HG03520 (cell line): ENCODE results near the gene PDZD2.

ENCODE experiments used
- ATAC-seq: cut with Tn5 transposase; IDR thresholded peaks from one replicate; pipeline ENCODE4 v1.9.1; 2021; ENCODE audit warnings: mild to moderate bottlenecking, moderate library complexity; ENCODE audit not compliant: unreplicated experiment

The PDZD2 gene

DNA sequence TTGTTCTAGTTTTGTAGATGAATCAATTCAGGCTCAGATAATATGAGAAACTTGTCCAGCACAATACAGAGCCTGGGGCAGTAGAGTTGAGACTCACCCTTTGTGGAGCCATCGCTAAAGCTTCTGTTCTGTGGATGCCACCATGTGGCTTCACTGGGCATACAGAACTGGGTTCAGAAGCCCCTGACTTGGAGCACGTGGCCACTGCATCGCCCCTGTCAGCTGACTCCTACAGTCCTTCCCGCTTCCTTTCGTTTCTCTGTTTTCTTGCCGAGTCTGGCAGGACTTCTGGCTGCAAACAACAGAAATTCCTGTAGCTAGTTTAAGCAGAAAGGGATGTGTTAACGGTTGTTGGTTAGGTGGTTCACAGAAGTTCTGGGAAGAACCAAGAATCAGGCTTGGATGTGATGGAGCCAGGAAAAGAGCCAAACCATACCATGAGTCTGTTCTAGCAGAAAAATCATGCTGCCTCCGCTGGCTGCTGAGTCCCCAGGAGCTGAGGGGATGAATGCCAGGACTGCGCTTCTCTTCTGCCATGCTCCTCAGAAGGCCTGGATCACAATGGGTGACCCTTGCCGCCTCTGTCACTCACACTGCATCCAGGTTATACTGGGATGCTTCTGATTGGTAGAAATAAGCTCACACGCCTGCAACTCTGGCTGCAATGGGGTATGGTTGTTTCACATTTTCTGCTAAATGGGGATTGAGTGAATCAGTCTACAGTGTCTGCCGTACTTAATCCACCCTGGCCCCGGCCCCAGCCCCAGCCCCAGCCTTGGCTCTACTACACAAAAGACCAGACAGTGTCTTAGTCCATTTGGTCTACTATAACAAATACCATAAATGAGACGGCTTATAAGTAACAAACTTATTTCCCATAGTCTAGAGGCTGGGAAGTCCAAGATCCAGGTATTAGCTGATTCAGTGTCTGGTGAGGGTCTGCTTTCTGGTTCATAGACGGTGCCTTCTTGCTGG lies 272.6 kb downstream of the PDZD2 start:
- no peak for ATAC-seq

GRCh38 chr5:31913808-31914207 lies 274.9 kb downstream of the PDZD2 start:
- ATAC-seq, result no peak

GRCh38 chr5:31916327-31916726 lies 277.4 kb downstream of the PDZD2 start:
- ATAC-seq, result no peak

GRCh38 chr5:31918739-31919138 lies 279.8 kb downstream of the PDZD2 start:
- ATAC-seq, result no peak

DNA sequence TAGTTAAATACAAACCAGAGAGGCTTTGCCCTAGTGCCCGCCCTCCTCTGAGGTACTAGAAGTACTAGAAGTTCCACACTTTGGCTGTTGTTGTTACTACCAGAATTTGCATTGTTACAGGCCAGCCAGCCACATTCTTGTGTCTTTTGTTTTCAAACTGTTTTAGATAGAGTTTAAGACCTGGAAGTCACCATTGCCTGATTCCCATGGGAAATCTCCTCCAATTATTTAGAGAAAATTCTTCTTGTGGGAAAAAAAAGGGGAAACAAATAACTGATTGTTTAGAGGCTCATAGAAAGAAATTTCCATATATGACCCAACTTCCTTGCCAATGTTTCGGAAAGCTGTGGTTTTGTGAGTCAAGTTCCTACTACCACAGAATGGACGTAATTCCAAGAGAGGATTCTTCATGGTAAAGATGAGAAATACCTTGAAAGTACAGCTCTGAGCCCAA lies 282.9 kb downstream of the PDZD2 start:
- ATAC-seq, result no peak

GRCh38 chr5:31924005-31924404 lies 285.1 kb downstream of the PDZD2 start:
- no peak for ATAC-seq

- no peak for ATAC-seq
Observed at GRCh38 chr5:31931874-31932273, 292.9 kb downstream of the PDZD2 start.

GRCh38 chr5:31934156-31934555 lies 295.2 kb downstream of the PDZD2 start:
- ATAC-seq, result no peak

DNA sequence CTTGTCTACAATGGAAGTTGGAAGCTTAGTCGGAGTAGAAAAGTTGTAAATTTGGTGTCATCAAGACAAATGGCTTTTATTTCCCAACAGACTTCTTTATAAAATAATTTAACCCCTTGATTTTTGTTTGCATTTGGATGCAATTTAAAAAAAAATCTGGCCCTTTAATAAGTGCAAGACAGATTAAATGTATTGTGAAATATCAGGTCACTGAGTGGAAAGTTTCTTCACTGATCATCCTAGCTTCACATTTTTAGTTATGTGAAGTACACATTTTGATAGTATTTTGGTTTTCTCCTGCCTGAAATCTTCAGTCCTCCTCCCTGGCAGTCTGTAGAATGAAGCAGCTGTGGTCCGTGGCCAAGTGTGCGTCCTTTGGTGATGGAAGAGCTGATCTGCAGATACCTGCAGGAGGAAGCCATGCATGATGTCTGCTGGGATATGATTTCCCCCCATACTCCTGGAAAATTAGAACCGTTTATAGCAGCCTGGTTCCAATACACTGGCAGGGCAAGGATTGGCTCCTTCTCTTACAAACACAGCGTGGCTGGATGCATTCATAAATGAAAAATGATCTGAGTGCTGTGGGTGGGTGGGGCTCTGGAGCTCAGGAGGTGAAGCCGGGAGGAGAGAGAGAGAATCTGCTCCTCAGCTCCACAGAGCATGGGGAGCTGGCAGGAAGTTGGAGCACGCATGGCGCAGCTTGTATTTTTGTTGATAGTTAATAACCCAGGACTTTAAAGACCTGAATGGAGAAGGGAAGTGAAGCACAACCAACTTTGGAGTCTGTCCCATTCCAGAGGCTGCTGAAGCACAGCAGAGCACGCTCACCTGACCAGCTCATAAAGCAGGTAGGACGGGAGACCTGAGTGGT lies 296.8 kb downstream of the PDZD2 start:
- ATAC-seq, result no peak

DNA sequence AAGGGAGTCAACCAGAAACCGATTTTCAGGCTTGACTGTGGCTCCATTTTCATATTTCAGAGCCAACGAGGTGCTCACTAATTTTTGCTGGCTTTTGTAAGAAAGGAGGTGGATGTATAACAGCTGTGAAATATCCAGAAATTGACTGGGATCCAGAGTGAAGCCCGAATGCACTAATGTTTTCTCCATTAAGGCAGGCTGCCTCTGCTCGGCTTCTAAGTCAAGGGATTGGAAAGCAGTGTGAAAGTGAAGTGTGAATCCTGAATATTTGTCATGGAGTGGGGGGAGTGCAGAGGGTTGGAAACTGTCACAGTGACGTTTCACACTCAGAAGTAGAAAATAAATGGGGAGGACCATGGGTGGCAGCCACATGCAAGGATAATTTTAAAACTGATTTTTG lies 297.8 kb downstream of the PDZD2 start:
- no peak for ATAC-seq

- no peak for ATAC-seq
Observed at GRCh38 chr5:31937226-31937625, 298.3 kb downstream of the PDZD2 start.

DNA sequence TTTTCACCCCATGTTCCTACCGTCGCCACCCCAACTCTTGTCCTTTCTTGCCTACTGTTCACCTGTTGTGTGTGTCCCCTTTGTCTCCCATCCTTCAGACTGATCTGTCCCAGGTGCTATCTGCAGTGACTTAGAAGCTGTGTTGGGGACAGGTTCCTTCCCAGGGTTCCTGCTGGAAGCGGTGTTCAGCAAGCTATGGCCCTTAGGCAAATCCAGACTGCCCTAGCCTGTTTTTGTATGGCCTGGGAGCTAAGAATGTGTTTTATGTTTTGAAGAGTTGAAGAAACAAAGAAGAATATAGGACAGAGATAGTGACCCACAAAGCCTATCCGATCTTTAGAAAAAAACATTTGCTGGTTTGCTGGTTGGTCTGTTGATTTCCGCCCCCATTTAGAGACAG lies 298.8 kb downstream of the PDZD2 start:
- no peak for ATAC-seq

DNA sequence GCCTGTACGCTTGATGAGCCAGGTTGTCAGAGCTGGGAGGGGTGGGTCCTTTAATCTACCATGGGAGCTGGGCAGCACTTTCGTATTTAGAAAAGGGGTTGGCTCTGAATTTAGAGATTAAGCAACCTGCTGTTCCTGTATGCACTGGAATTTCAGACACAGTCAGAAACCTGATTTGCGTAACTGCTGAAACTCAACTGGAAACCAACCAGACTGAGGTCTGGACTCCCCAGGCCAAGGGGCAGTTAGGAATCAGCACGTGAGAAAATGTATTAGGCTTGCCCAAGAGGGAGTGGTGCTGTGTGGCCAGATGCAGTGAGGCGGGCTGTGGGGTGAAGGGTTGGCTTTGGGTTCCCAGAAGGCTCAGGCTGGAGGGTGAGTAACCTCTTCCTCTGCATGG lies 300.2 kb downstream of the PDZD2 start:
- ATAC-seq, result no peak

GRCh38 chr5:31941151-31941755 lies 302.3 kb downstream of the PDZD2 start:
- no peak for ATAC-seq

GRCh38 chr5:31942546-31942945 lies 303.6 kb downstream of the PDZD2 start:
- ATAC-seq, result no peak

GRCh38 chr5:31944684-31945445 lies 305.9 kb downstream of the PDZD2 start:
- no peak for ATAC-seq

DNA sequence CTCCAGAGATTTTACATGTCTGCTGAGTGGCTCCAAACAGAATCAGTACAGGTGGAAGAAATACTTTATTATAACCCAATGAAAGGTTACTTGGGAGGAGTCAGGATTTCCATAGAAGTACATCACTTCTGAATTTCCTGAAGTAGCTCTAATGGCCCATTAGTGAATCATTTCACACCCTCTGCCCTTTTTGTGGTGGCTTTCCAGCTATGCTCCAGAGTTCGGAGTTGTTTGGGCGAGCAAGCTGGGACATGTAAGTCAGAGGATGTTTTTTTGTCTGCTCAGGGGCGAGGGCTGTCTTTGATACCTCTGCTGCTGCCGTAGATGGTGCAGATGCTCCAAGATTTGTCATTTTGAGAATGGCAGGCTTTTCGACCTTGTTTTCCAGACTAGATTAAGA lies 309.1 kb downstream of the PDZD2 start:
- no peak for ATAC-seq

DNA sequence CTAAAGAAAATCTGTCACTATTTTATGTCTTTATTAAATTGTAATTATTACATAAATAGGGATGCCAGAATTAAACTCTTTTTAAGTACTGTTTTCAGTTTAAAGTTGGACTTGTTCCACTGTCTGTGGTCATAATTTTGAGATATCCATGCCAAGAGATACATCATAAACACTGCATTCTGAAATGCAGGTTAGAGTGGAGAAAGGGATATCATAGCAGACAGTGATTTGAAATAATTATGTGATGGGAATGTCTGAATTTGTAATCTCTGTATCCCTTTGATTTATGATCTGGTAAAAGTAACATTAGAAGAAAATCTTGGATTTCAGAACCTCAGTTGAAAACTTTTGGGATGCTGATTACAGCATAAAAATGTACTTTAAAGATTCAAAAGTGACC lies 313.1 kb downstream of the PDZD2 start:
- no peak for ATAC-seq

DNA sequence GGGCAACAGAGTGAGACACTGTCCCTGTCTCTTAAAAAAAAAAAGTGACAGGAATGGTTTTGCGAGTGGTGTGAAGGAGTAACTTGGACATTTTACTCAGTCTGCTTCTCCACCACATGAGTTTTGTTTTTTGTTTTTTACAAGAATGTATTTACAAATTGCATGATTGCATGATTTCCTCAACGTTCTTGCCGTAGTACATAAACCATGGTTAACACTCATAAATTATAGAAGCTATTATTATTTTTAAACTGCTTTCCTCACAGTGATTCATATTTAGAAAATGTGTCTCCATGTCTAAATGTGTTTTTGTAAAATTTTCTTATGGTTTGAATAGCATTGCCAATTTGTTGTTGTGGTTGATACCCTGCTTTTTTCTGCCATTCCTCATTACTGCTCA lies 315.2 kb downstream of the PDZD2 start:
- no peak for ATAC-seq

GRCh38 chr5:31957151-31957550 lies 318.2 kb downstream of the PDZD2 start:
- no peak for ATAC-seq

DNA sequence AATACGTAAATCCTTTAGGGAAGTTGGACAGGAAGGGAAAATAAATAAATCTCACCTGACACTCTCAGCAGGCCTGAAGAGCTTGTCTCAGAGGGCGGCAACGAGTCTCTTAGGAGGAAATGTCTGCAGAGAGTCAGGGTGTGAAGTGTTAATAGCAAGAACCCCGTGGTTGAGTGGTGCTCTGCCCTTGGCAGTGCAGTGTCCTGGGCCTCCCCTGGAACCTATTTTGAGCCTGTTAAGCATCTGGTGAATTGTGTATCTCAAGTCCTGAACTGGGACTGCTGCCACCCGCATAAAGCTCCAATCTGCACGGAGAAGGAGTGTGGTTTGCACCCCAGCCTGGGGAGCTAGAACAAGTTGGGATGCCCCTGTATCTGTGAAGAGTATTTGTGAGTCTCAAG lies 323.4 kb downstream of the PDZD2 start:
- no peak for ATAC-seq
